ENCODE results near the gene CPEB2.

DNA sequence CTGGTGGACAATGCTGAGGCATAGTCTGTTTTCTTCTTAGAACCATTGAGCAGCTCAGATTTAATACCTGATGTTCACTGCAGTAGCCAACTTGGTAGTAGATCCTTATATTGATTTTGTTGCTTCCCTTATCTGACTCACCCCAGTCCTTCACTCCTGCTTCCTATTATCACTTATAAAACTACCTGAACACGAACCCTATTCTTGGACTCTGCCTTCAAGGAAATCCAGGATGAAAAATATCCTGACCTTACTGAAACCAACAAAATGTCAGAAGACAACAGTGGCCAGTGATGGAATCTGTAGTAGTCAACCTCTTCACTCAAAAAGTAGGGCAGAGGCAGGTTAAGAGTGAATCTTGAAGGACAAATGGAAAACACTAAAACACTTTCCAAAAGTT lies 98.1 kb downstream of the CPEB2 start:
- TF ChIP-seq, protein P1, sequence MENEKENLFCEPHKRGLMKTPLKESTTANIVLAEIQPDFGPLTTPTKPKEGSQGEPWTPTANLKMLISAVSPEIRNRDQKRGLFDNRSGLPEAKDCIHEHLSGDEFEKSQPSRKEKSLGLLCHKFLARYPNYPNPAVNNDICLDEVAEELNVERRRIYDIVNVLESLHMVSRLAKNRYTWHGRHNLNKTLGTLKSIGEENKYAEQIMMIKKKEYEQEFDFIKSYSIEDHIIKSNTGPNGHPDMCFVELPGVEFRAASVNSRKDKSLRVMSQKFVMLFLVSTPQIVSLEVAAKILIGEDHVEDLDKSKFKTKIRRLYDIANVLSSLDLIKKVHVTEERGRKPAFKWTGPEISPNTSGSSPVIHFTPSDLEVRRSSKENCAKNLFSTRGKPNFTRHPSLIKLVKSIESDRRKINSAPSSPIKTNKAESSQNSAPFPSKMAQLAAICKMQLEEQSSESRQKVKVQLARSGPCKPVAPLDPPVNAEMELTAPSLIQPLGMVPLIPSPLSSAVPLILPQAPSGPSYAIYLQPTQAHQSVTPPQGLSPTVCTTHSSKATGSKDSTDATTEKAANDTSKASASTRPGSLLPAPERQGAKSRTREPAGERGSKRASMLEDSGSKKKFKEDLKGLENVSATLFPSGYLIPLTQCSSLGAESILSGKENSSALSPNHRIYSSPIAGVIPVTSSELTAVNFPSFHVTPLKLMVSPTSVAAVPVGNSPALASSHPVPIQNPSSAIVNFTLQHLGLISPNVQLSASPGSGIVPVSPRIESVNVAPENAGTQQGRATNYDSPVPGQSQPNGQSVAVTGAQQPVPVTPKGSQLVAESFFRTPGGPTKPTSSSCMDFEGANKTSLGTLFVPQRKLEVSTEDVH (IDR thresholded peaks at IDR 0.05; ENCODE audit: low read depth, partially characterized antibody), result no peak
- TF ChIP-seq, protein P2, sequence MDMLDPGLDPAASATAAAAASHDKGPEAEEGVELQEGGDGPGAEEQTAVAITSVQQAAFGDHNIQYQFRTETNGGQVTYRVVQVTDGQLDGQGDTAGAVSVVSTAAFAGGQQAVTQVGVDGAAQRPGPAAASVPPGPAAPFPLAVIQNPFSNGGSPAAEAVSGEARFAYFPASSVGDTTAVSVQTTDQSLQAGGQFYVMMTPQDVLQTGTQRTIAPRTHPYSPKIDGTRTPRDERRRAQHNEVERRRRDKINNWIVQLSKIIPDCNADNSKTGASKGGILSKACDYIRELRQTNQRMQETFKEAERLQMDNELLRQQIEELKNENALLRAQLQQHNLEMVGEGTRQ (IDR thresholded peaks at IDR 0.05; ENCODE audit: borderline replicate concordance, low read depth, low read length), result no peak
- TF ChIP-seq RAD51 (IDR thresholded peaks at IDR 0.05), result no peak
- no peak for TF ChIP-seq POLR2AphosphoS5 (IDR thresholded peaks at IDR 0.05; ENCODE audit: low read length)
- TF ChIP-seq ZNF384 (IDR thresholded peaks at IDR 0.05; ENCODE audit: borderline replicate concordance, low read depth, low read length), result no peak
- TF ChIP-seq, protein P3, sequence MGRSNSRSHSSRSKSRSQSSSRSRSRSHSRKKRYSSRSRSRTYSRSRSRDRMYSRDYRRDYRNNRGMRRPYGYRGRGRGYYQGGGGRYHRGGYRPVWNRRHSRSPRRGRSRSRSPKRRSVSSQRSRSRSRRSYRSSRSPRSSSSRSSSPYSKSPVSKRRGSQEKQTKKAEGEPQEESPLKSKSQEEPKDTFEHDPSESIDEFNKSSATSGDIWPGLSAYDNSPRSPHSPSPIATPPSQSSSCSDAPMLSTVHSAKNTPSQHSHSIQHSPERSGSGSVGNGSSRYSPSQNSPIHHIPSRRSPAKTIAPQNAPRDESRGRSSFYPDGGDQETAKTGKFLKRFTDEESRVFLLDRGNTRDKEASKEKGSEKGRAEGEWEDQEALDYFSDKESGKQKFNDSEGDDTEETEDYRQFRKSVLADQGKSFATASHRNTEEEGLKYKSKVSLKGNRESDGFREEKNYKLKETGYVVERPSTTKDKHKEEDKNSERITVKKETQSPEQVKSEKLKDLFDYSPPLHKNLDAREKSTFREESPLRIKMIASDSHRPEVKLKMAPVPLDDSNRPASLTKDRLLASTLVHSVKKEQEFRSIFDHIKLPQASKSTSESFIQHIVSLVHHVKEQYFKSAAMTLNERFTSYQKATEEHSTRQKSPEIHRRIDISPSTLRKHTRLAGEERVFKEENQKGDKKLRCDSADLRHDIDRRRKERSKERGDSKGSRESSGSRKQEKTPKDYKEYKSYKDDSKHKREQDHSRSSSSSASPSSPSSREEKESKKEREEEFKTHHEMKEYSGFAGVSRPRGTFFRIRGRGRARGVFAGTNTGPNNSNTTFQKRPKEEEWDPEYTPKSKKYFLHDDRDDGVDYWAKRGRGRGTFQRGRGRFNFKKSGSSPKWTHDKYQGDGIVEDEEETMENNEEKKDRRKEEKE (IDR thresholded peaks at IDR 0.05), result no peak
- no peak for TF ChIP-seq MYC (IDR thresholded peaks at IDR 0.05; ENCODE audit: insufficient read depth, insufficient read length, insufficient replicate concordance, low read length, severe bottlenecking)
- TF ChIP-seq SUZ12 (IDR thresholded peaks at IDR 0.05; ENCODE audit: unreplicated experiment), result no peak
- TF ChIP-seq IRF4 (IDR thresholded peaks at IDR 0.05; ENCODE audit: low read depth, low read length), result no peak
- no peak for TF ChIP-seq STAT3 (IDR thresholded peaks at IDR 0.05; ENCODE audit: low read depth, low read length)
- TF ChIP-seq BRCA1 (IDR thresholded peaks at IDR 0.05; ENCODE audit: low read depth, low read length), result no peak
- TF ChIP-seq EZH2 (IDR thresholded peaks at IDR 0.05; ENCODE audit: borderline replicate concordance, control insufficient read depth, low read depth, low read length), result no peak

Measured in GM12878 (cell line).